OCI-LY7 (cell line): Measurements from ENCODE around the gene MMP1.

Experiments used
- CTCF ChIP-seq: fragments of 200-600 bp; sonication (generic); conservative IDR thresholded peaks from 2 replicates; pipeline ENCODE4 v1.5.1; 2014; ENCODE audit warnings: mild to moderate bottlenecking, antibody characterized with exemption, low read length, moderate library complexity, mixed read lengths
- EZH2phosphoT487 ChIP-seq: fragments of 200-600 bp; sonication (generic); IDR thresholded peaks from 2 replicates; pipeline ENCODE4 v1.6.1; 2018; ENCODE audit warnings: low read depth, borderline replicate concordance, mild to moderate bottlenecking, mixed run types, antibody characterized with exemption, low read length, moderate library complexity, mixed read lengths

GRCh38 chr11:102802341-102802740, 4.4 kb upstream of the MMP1 start:
- TF ChIP-seq CTCF, result no peak
- TF ChIP-seq EZH2phosphoT487, result no peak
